Psoas muscle (tissue), 8 donors: ENCODE data around the gene ACSL6. TPM values are rescaled to one million over a fixed set of nuclear protein-coding genes. Genes with fewer than 3 reads are reported as not detected.

Experiments
- ATAC-seq, 4 donors: fragments of 200-7000 bp; cut with Tn5 transposase; one replicate each; pipeline ENCODE4 v1.9.1; 2020; ENCODE audit warnings: moderate library complexity in 3 of 4, mild to moderate bottlenecking in 2 of 4
- DNase-seq, 2 donors: peaks; one replicate each; pipeline ENCODE4 v3.0.0-alpha.2; 2020
- H3K27ac ChIP-seq: fragments of 200-600 bp; one replicate; pipeline ENCODE4 v1.8.0; 2022
- H3K27me3 ChIP-seq, 3 donors: fragments of 200-600 bp in 1 of 3; one replicate each; pipeline versions ENCODE4 v1.6.1 to v1.8.0; 2013 to 2022; ENCODE audit warnings: low read length in 2 of 3, mild to moderate bottlenecking in 2 of 3, moderate library complexity in 1 of 3; ENCODE audit not compliant: insufficient read depth in 3 of 3
- H3K36me3 ChIP-seq, 2 donors: fragments of 200-600 bp in 1 of 2; one replicate each; pipeline versions ENCODE4 v1.6.1 to v1.8.0; 2013 to 2022; ENCODE audit warnings: low read depth in 1 of 2, mild to moderate bottlenecking in 1 of 2, moderate library complexity in 1 of 2; ENCODE audit not compliant: insufficient read depth in 1 of 2
- H3K4me1 ChIP-seq: fragments of 200-600 bp; one replicate; pipeline ENCODE4 v1.8.0; 2022
- H3K4me3 ChIP-seq: fragments of 200-600 bp; one replicate; pipeline ENCODE4 v1.8.0; 2022; ENCODE audit warnings: mild to moderate bottlenecking
- H3K9me3 ChIP-seq: fragments of 200-600 bp; one replicate; pipeline ENCODE4 v1.8.0; 2022
- WGBS, 3 donors: extraction: QIAGEN DNeasy Blood & Tissue Kit; methylation state at CpG; one replicate each; pipeline versions ENCODE4 v1.1.6 to v1.1.7; 2013; 5-methylcytosine and 5-hydroxymethylcytosine counted together
- intact Hi-C, 2 donors: fragments of 100-400 bp; cut with DNase I; formaldehyde crosslinking; loops; one replicate each; pipeline versions ENCODE4 v1.11.0 to v1.14.2; 2022
- polyA plus RNA-seq, 3 donors: library from polyadenylated mRNA; stranded (reverse); fragments of 200-250 nt; gene quantifications; one replicate each; pipeline ENCODE4 v1.2.3, GENCODE V29; 2013
- total RNA-seq, 4 donors: library from RNA; stranded (reverse); fragmentation: NEBNext Ultra II Directional in 2 of 4; extraction: Animal tissue kit (Norgen Biotek cat#: 25700) in 2 of 4; gene quantifications; one replicate each; pipeline versions ENCODE4 v1.2.1 to v1.2.4, GENCODE V29; 2021 to 2023
- TF ChIP-seq, protein P1 (sequence below): fragments of 200-600 bp; IDR thresholded peaks from one replicate; pipeline ENCODE4 v1.8.0; 2022; ENCODE audit warnings: antibody characterized with exemption
- donor health status: healthy with polysubstance abuse.
- donor health status: DM: no; HTN: no; CAD: no; lungs with moderate emphysema.
- donor health status: Bipolar disorder and iron deficiency.
- donor health status: healthy.
- donor health status: DM: yes; HTN: yes; CAD: no.
- donor health status: DM: no; HTN: no; CAD: no.
- donor health status: DM: no; HTN: no; CAD: no.
- donor health status: DM: yes; HTN: yes; CAD: no.

The ACSL6 gene
- total and polyA plus RNA-seq, 7 donors, result 0.12 to 2.2 (median 0.52) TPM

GRCh38 chr5:131998431-131999040, 12.9 kb downstream of the ACSL6 start:
- no peaks in the 10 kb centered on the region for H3K27me3 ChIP-seq
- no peak overlapping the region for H3K4me3 ChIP-seq
- TF ChIP-seq, protein P1, sequence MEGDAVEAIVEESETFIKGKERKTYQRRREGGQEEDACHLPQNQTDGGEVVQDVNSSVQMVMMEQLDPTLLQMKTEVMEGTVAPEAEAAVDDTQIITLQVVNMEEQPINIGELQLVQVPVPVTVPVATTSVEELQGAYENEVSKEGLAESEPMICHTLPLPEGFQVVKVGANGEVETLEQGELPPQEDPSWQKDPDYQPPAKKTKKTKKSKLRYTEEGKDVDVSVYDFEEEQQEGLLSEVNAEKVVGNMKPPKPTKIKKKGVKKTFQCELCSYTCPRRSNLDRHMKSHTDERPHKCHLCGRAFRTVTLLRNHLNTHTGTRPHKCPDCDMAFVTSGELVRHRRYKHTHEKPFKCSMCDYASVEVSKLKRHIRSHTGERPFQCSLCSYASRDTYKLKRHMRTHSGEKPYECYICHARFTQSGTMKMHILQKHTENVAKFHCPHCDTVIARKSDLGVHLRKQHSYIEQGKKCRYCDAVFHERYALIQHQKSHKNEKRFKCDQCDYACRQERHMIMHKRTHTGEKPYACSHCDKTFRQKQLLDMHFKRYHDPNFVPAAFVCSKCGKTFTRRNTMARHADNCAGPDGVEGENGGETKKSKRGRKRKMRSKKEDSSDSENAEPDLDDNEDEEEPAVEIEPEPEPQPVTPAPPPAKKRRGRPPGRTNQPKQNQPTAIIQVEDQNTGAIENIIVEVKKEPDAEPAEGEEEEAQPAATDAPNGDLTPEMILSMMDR, result no peak
- peaks cover 17% of the 10 kb centered on the region for H3K4me1 ChIP-seq
- no peak for ATAC-seq
- 75 to 87% (median 83%) methylated on average over 4 of the region's 4 CpGs for WGBS, 3 donors
- H3K9me3 ChIP-seq, result no peaks in the 10 kb centered on the region
- H3K36me3 ChIP-seq, result no peaks in the 10 kb centered on the region
- DNase-seq, result no peak
- intact Hi-C loops, result no loop called here
- no peak overlapping the region for H3K27ac ChIP-seq

GRCh38 chr5:131997727-131998117, 13.7 kb downstream of the ACSL6 start:
- intact Hi-C loops, result no loop called here
- no peaks in the 10 kb centered on the region for H3K36me3 ChIP-seq
- H3K27ac ChIP-seq, result no peak overlapping the region
- DNase-seq (peak in 1 of 2 donors; percentile 40), ATAC-seq (no peak)
- TF ChIP-seq, protein P1, result no peak
- WGBS, 3 donors, result 95 to 98% (median 97%) methylated on average over 3 of the region's 3 CpGs
- H3K4me3 ChIP-seq, result no peak overlapping the region
- H3K9me3 ChIP-seq, result no peaks in the 10 kb centered on the region
- no peaks in the 10 kb centered on the region for H3K27me3 ChIP-seq
- H3K4me1 ChIP-seq, result peaks cover 9% of the 10 kb centered on the region

GRCh38 chr5:131997026-131997726, 14.3 kb downstream of the ACSL6 start:
- 92 to 96% (median 93%) methylated on average over 5 of the region's 5 CpGs for WGBS, 3 donors
- TF ChIP-seq, protein P1, result no peak
- Histone ChIP-seq H3K27me3 (no peaks in the 10 kb centered on the region), H3K36me3 (no peaks in the 10 kb centered on the region), H3K27ac (no peak overlapping the region), H3K4me3 (no peak overlapping the region), H3K4me1 (peaks cover 4% of the 10 kb centered on the region), H3K9me3 (no peaks in the 10 kb centered on the region)
- intact Hi-C loops, result no loop called here
- ATAC-seq (no peak), DNase-seq (no peak)

- WGBS, 3 donors, result 68 to 73% (median 73%) methylated on average over 6 of the region's 6 CpGs
- Histone ChIP-seq H3K4me1 (no peaks in the 10 kb centered on the region), H3K4me3 (no peak overlapping the region), H3K36me3 (no peaks in the 10 kb centered on the region), H3K27me3 (no peaks in the 10 kb centered on the region), H3K27ac (no peak overlapping the region), H3K9me3 (no peaks in the 10 kb centered on the region)
- TF ChIP-seq, protein P1, result no peak
- DNase-seq (peak in 1 of 2 donors; percentile 12), ATAC-seq (no peak)
- intact Hi-C loops, result no loop called here
These were observed 15.0 kb downstream of the ACSL6 start for GRCh38 chr5:131996210-131997025.
